Measurements from ENCODE around the gene CAPNS2.

DNA sequence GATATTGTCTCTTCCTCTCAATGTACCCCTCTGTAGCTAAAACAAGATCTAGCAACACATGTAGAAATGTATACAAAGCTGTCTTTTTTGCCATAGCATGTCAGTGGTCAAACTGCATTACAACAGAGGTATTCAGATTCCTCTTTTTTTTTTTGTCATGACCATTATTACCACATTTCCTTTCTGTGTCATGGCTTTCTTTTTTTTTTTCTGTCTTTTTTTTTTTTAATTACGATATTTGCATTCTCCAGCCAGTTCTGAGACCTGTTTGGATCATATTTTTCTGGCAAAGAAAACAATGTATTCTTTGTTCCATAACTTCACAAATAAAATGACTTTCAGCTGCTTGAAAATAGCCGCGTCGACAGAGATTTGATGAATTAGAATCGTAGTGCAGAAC, 27.4 kb upstream of the CAPNS2 start:
- TF ChIP-seq CTCF (IDR thresholded peaks at IDR 0.05) (no peak), POLR2A (IDR thresholded peaks at IDR 0.05) (no peak)

All from vagina (tissue), 2 donors.